Head of caudate nucleus (tissue), 42 donors: ENCODE measurements around the gene ELOA.
"Not testable (repeated sequence)": the region's sequence is repeated elsewhere in the genome, so short reads cannot be mapped to it uniquely, and the experiment has no call there.

Source experiments
- DNase-seq, 42 donors: peaks; one replicate each; pipeline versions ENCODE4 v3.0.0 to v3.0.0-alpha.2; 2020 to 2021; ENCODE audit warnings: mixed read lengths in 7 of 42
- intact Hi-C: fragments of 100-400 bp; cut with DNase I; formaldehyde crosslinking; loops from one replicate; pipeline ENCODE4 v1.15.0; 2022

Gene ELOA

GRCh38 chr1:23774174-23774880 is 31.1 kb downstream of the ELOA start:
- intact Hi-C loops: loop anchor here (10.0 kb wide), 1 partner anchor 90 kb away; the partner anchor contains the start of gene FUCA1
- no peak for DNase-seq

- intact Hi-C loops: loop anchor here (10.0 kb wide), 1 partner anchor 89 kb away; the partner anchor contains the start of gene FUCA1
- no peak for DNase-seq
These were observed 32.9 kb downstream of the ELOA start for GRCh38 chr1:23776217-23776616.

- intact Hi-C loops: loop anchor here (10.0 kb wide), 1 partner anchor 87 kb away; the partner anchor contains the start of gene FUCA1
These were observed 34.9 kb downstream of the ELOA start, which contains the start of gene PITHD1 for GRCh38 chr1:23777979-23778814. Gene PITHD1 (plus strand): TSS chr1:23778418. CDS start chr1:23778516, 98 bp downstream.

GRCh38 chr1:23779826-23780371 is 36.6 kb downstream of the ELOA start:
- DNase-seq: no peak
- intact Hi-C loops: loop anchor here (10.0 kb wide), 1 partner anchor 85 kb away; the partner anchor contains the start of gene FUCA1

More at GRCh38 chr1:23777979-23778814, 34.9 kb downstream of the ELOA start, which contains the start of gene PITHD1:
- DNase-seq: peak; percentile 62 to 90 (median 78)

GRCh38 chr1:23783141-23783540 is 39.9 kb downstream of the ELOA start:
- intact Hi-C loops, DNase-seq: not testable (repeated sequence)

- intact Hi-C loops: no loop called here
- DNase-seq: no peak
These were observed 41.6 kb downstream of the ELOA start for GRCh38 chr1:23784846-23785245.

GRCh38 chr1:23787701-23788100 is 44.4 kb downstream of the ELOA start:
- intact Hi-C loops: no loop called here

GRCh38 chr1:23788695-23789094 is 45.4 kb downstream of the ELOA start:
- intact Hi-C loops: no loop called here
- DNase-seq: no peak

More at GRCh38 chr1:23787701-23788100, 44.4 kb downstream of the ELOA start:
- DNase-seq: no peak

- intact Hi-C loops: no loop called here
- peak; percentile 93 to 99 (median 97) for DNase-seq
These were observed 47.6 kb downstream of the ELOA start, which contains the start of gene LYPLA2 for GRCh38 chr1:23790696-23791515. Gene LYPLA2 (plus strand): TSS chr1:23791145. CDS start chr1:23792683, 1,538 bp downstream.

GRCh38 chr1:23791516-23792047 is 48.3 kb downstream of the ELOA start:
- DNase-seq: peak in 1 of 42 donors; percentile 28

GRCh38 chr1:23792151-23792945 is 49.1 kb downstream of the ELOA start:
- intact Hi-C loops: no loop called here
- peak in 1 of 42 donors; percentile 16 for DNase-seq

More at GRCh38 chr1:23791516-23792047, 48.3 kb downstream of the ELOA start:
- intact Hi-C loops: no loop called here

GRCh38 chr1:23793018-23793781 is 49.9 kb downstream of the ELOA start:
- intact Hi-C loops: no loop called here
- peak; percentile 57 to 94 (median 83) for DNase-seq

GRCh38 chr1:23793861-23794731 is 50.8 kb downstream of the ELOA start:
- peak in 13 of 42 donors; percentile 22 to 74 (median 47) for DNase-seq
- intact Hi-C loops: no loop called here

- intact Hi-C loops, DNase-seq: not testable (repeated sequence)
These were observed 51.5 kb downstream of the ELOA start for GRCh38 chr1:23794732-23795182.

- intact Hi-C loops: no loop called here
- DNase-seq: no peak
These were observed 52.6 kb downstream of the ELOA start for GRCh38 chr1:23795676-23796465.
